GM12878 (cell line): ENCODE results near the gene LRP1B. TPM values are rescaled to one million over a fixed set of nuclear protein-coding genes. Genes with fewer than 3 reads are reported as not detected.

ENCODE experiments used
- ATAC-seq: fragments of 200-7000 bp; cut with Tn5 transposase; 3 replicates; pipeline ENCODE4 v1.9.1; 2020; ENCODE audit warnings: mild to moderate bottlenecking, moderate library complexity
- BruUV-seq: library from RNA; stranded (reverse); fragments of 400-500 nt; replicated peaks from 2 replicates; lab custom pipeline; 2021; lab: Mats Ljungman, UMichigan
- CTCF ChIA-PET: fragments of 300-600 bp; sonication (Branson Sonifier 250); formaldehyde crosslinking; extraction: SDS; loops from one replicate; lab custom pipeline; 2021; ENCODE audit warnings: inconsistent platforms; lab: Yijun Ruan, JAX
- POLR2A ChIA-PET: fragments of 350-600 bp; formaldehyde crosslinking; extraction: SDS; loops from one replicate; lab custom pipeline; 2021; ENCODE audit warnings: inconsistent platforms; lab: Charles Lee
- RAD21 ChIA-PET: fragments of 300-600 bp; sonication (Branson Sonifier 250); formaldehyde crosslinking; loops from one replicate; lab custom pipeline; 2023; ENCODE audit warnings: antibody characterized with exemption; ENCODE audit not compliant: unreplicated experiment; lab: Charles Lee
- SMC1A ChIA-PET: fragments of 300-600 bp; sonication (Branson Sonifier 250); formaldehyde crosslinking; loops from one replicate; lab custom pipeline; 2023; ENCODE audit not compliant: unreplicated experiment, uncharacterized antibody; lab: Charles Lee
- DNase-seq: peaks from one replicate; pipeline ENCODE4 v3.0.0-alpha.2; 2011; ENCODE audit warnings: low read depth, low spot score
- FAIRE-seq: peaks from 3 replicates; lab custom pipeline; 2011; peaks lifted over from hg19 to GRCh38; lab: Jason Lieb, UNC
- H2AFZ ChIP-seq: 2 replicates; pipeline ENCODE4 v1.6.0; 2011; ENCODE audit warnings: low read depth, low read length, control low read depth; ENCODE audit not compliant: control insufficient read depth
- H3K27ac ChIP-seq: 2 replicates; pipeline ENCODE4 v1.5.1; 2011; ENCODE audit warnings: control low read depth; ENCODE audit not compliant: control insufficient read depth, insufficient read depth
- H3K27me3 ChIP-seq, 2 experiments: replicated peaks in 1 of 2; 2 replicates each; pipeline versions ENCODE4 v1.6.0 to v1.6.1; 2011; ENCODE audit warnings: low read length in 1 of 2; ENCODE audit not compliant: control insufficient read depth in 2 of 2, insufficient read depth in 2 of 2
- H3K36me3 ChIP-seq, 2 experiments: 2 replicates each; pipeline ENCODE4 v1.5.1; 2011; ENCODE audit warnings: low read length in 1 of 2; ENCODE audit not compliant: control insufficient read depth in 2 of 2, insufficient read depth in 2 of 2
- H3K4me1 ChIP-seq: 2 replicates; pipeline ENCODE4 v1.6.1; 2011; ENCODE audit warnings: mild to moderate bottlenecking, low read length, moderate library complexity, mixed read lengths; ENCODE audit not compliant: control insufficient read depth, insufficient read depth
- H3K4me2 ChIP-seq: 2 replicates; pipeline ENCODE4 v1.6.0; 2011; ENCODE audit warnings: control low read depth; ENCODE audit not compliant: control insufficient read depth, insufficient read depth
- H3K4me3 ChIP-seq: fragments of 200-600 bp; sonication (generic); 2 replicates; pipeline ENCODE4 v1.5.1; 2016
- H3K79me2 ChIP-seq: 2 replicates; pipeline ENCODE4 v1.6.0; 2011; ENCODE audit warnings: low read length; ENCODE audit not compliant: control insufficient read depth, insufficient read depth
- H3K9ac ChIP-seq: 2 replicates; pipeline ENCODE4 v1.8.0; 2011; ENCODE audit warnings: low read length, control low read depth, mixed read lengths; ENCODE audit not compliant: control insufficient read depth, insufficient read depth
- H3K9me3 ChIP-seq: replicated peaks from 3 replicates; pipeline ENCODE4 v1.5.1; 2011; ENCODE audit warnings: mild to moderate bottlenecking, low read length; ENCODE audit not compliant: control insufficient read depth, insufficient read depth
- H4K20me1 ChIP-seq: 2 replicates; pipeline ENCODE4 v1.6.0; 2011; ENCODE audit not compliant: control insufficient read depth, insufficient read depth
- BMI1 ChIP-seq: fragments of 450-650 bp; IDR thresholded peaks from 2 replicates; pipeline ENCODE4 v1.6.1; 2016; ENCODE audit warnings: mild to moderate bottlenecking, moderate library complexity, borderline replicate concordance
- CHD1 ChIP-seq: IDR thresholded peaks from 2 replicates; pipeline ENCODE4 v1.6.1; 2012; ENCODE audit warnings: low read depth, low read length, improper control_type of control experiment
- EGR1 ChIP-seq, 2 experiments: IDR thresholded peaks; 1 replicate in 1 of 2; 2 replicates in 1 of 2; pipeline ENCODE4 v1.6.1; 2011 to 2012; ENCODE audit warnings: low read depth in 2 of 2, low read length in 2 of 2, borderline replicate concordance in 1 of 2, mild to moderate bottlenecking in 1 of 2, moderate library complexity in 1 of 2
- HCFC1 ChIP-seq: fragments of 150-350 bp; IDR thresholded peaks from 2 replicates; pipeline ENCODE4 v1.6.1; 2014; ENCODE audit warnings: low read length
- HDAC6 ChIP-seq: fragments of 200-600 bp; sonication (generic); IDR thresholded peaks from one replicate; pipeline ENCODE4 v1.8.0; 2017; ENCODE audit warnings: antibody characterized with exemption; ENCODE audit not compliant: unreplicated experiment
- KLF5 ChIP-seq: fragments of 450-650 bp; IDR thresholded peaks from 2 replicates; pipeline ENCODE4 v1.6.1; 2014; ENCODE audit warnings: mild to moderate bottlenecking; ENCODE audit not compliant: partially characterized antibody
- NBN ChIP-seq: fragments of 450-650 bp; IDR thresholded peaks from 2 replicates; pipeline ENCODE4 v1.6.1; 2016
- NFYB ChIP-seq: IDR thresholded peaks from 2 replicates; pipeline ENCODE4 v1.6.1; 2011; ENCODE audit warnings: low read depth, mild to moderate bottlenecking, low read length, improper control_type of control experiment, moderate library complexity; ENCODE audit not compliant: insufficient read depth
- POLR2A ChIP-seq: IDR thresholded peaks from 2 replicates; pipeline ENCODE4 v1.6.1; 2011; ENCODE audit warnings: low read depth, mild to moderate bottlenecking, low read length
- SIX5 ChIP-seq: IDR thresholded peaks from 2 replicates; pipeline ENCODE4 v1.6.1; 2011; ENCODE audit warnings: mild to moderate bottlenecking, low read depth, low read length, moderate library complexity; ENCODE audit not compliant: severe bottlenecking
- SREBF1 ChIP-seq: IDR thresholded peaks from 2 replicates; pipeline ENCODE4 v1.6.1; 2012; ENCODE audit warnings: mild to moderate bottlenecking, low read length
- STAT1 ChIP-seq: fragments of 450-650 bp; conservative IDR thresholded peaks from 2 replicates; pipeline ENCODE4 v1.6.1; 2014; ENCODE audit warnings: antibody characterized with exemption, mild to moderate bottlenecking
- TAF1 ChIP-seq: IDR thresholded peaks from 2 replicates; pipeline ENCODE4 v1.6.1; 2011; ENCODE audit warnings: mild to moderate bottlenecking, low read depth, low read length, borderline replicate concordance
- TCF12 ChIP-seq: IDR thresholded peaks from 2 replicates; pipeline ENCODE4 v1.6.1; 2011; ENCODE audit warnings: low read depth, mild to moderate bottlenecking, low read length
- WGBS: methylation state at CpG from one replicate; pipeline ENCODE4 v1.1.6; 2016; ENCODE audit warnings: low lambda C conversion rate; ENCODE audit not compliant: insufficient replicate concordance, insufficient coverage; ENCODE audit errors: missing lambda C conversion rate; 5-methylcytosine and 5-hydroxymethylcytosine counted together
- in situ Hi-C: fragments of 300-500 bp; cut with MboI; formaldehyde crosslinking; loops from 9 replicates; pipeline ENCODE4 v1.14.3; 2018; ENCODE audit warnings: mixed read lengths
- intact Hi-C: fragments of 100-400 bp; cut with micrococcal nuclease; formaldehyde crosslinking; loops from one replicate; pipeline ENCODE4 v1.14.2; 2022; ENCODE audit not compliant: unreplicated experiment
- polyA plus RNA-seq, 11 experiments: library from polyadenylated mRNA; depleted of rRNA in 4 of 11; unstranded in 6 of 11; stranded (reverse) in 5 of 11; fragments of >200 nt; fragmentation: Nextera tagmentation in 4 of 11; fragmentation: Illumina TruSeq in 1 of 11; extraction: Ambion mirVana in 4 of 11; extraction: Trizol in 1 of 11; gene quantifications; 1 replicate in 1 of 11; 2 replicates in 10 of 11; pipeline versions ENCODE4 v1.2.1 to v1.2.3, GENCODE V29; 2011 to 2016; ENCODE audit warnings: inconsistent platforms in 2 of 11, missing spikeins in 2 of 11, low read depth in 1 of 11
- total RNA-seq, 4 experiments: library from RNA; depleted of rRNA in 3 of 4; stranded (reverse); fragments of >200 nt in 3 of 4; fragmentation: Illumina TruSeq in 1 of 4; extraction: Trizol in 1 of 4; gene quantifications; 2 replicates each; pipeline versions ENCODE4 v1.2.1 to v1.2.3, GENCODE V29; 2013 to 2021
- TF ChIP-seq, protein P1 (sequence below): fragments of 450-650 bp; IDR thresholded peaks from 2 replicates; pipeline ENCODE4 v1.6.1; 2017; ENCODE audit warnings: mild to moderate bottlenecking, moderate library complexity
- TF ChIP-seq, protein P2 (sequence below): IDR thresholded peaks from 2 replicates; pipeline ENCODE4 v1.6.1; 2012; ENCODE audit warnings: low read depth, low read length, improper control_type of control experiment
- TF ChIP-seq, protein P3 (sequence below): IDR thresholded peaks from 2 replicates; pipeline ENCODE4 v1.6.1; 2011; ENCODE audit warnings: low read depth, low read length, improper control_type of control experiment, borderline replicate concordance

LRP1B gene
- total and polyA plus RNA-seq, 10 of the 15 experiments (the other 5 are each of a cell fraction or from before 2014, with no cell fraction given), result under 0.01 to 0.06 (median 0.03) TPM; not detected in 5

DNA sequence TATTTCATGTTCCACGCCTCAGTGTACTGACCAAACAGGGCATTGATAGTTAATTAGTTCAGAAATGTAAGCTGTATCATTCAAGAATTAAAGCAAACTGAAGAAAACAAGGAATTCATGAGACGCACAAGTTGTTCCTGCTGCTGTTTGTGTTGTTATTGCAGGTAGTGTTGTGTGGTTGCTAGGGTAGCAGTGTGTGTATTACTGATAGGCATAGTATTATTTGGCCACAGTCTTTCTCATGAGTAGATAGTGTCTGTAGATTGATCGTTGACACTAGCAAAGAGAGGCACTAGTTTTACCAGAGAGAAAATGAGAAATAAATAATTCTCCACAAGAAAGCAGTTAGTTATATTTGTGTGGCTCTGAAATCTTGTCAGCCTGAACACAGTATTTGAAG lies 548.6 kb downstream of the LRP1B start (continued):
- TF ChIP-seq, protein P1, sequence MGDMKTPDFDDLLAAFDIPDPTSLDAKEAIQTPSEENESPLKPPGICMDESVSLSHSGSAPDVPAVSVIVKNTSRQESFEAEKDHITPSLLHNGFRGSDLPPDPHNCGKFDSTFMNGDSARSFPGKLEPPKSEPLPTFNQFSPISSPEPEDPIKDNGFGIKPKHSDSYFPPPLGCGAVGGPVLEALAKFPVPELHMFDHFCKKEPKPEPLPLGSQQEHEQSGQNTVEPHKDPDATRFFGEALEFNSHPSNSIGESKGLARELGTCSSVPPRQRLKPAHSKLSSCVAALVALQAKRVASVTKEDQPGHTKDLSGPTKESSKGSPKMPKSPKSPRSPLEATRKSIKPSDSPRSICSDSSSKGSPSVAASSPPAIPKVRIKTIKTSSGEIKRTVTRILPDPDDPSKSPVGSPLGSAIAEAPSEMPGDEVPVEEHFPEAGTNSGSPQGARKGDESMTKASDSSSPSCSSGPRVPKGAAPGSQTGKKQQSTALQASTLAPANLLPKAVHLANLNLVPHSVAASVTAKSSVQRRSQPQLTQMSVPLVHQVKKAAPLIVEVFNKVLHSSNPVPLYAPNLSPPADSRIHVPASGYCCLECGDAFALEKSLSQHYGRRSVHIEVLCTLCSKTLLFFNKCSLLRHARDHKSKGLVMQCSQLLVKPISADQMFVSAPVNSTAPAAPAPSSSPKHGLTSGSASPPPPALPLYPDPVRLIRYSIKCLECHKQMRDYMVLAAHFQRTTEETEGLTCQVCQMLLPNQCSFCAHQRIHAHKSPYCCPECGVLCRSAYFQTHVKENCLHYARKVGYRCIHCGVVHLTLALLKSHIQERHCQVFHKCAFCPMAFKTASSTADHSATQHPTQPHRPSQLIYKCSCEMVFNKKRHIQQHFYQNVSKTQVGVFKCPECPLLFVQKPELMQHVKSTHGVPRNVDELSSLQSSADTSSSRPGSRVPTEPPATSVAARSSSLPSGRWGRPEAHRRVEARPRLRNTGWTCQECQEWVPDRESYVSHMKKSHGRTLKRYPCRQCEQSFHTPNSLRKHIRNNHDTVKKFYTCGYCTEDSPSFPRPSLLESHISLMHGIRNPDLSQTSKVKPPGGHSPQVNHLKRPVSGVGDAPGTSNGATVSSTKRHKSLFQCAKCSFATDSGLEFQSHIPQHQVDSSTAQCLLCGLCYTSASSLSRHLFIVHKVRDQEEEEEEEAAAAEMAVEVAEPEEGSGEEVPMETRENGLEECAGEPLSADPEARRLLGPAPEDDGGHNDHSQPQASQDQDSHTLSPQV, result no peak
- TF ChIP-seq, protein P2, sequence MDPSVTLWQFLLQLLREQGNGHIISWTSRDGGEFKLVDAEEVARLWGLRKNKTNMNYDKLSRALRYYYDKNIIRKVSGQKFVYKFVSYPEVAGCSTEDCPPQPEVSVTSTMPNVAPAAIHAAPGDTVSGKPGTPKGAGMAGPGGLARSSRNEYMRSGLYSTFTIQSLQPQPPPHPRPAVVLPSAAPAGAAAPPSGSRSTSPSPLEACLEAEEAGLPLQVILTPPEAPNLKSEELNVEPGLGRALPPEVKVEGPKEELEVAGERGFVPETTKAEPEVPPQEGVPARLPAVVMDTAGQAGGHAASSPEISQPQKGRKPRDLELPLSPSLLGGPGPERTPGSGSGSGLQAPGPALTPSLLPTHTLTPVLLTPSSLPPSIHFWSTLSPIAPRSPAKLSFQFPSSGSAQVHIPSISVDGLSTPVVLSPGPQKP, result no peak
- TF ChIP-seq TAF1, result no peak

DNA sequence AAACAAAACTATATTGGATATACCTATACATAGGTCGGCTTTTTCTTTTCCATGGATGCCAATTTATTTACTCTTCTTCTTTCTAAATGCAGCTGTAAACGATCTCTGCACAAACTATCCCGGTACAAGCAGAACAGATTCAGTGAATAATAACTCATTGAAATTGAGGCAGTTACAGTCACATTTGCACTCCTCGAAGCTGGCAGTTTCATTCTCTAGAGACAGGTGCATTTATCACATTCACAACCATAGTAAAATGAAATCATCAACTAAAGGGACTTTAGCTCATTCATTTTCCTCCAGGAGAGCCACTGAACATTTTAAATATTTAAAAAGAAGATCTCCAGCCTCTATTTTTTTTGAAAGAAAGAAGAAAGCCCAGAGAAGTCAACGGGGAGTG lies 551.7 kb downstream of the LRP1B start:
- no peak overlapping the region for H3K4me2 ChIP-seq
- no peaks in the 10 kb centered on the region for H3K4me1 ChIP-seq
- no TSS peak for BruUV-seq
- H3K4me3 ChIP-seq, result no peak overlapping the region
- RAD21 ChIA-PET, result no interaction called here
- intact Hi-C loops (no loop called here), in situ Hi-C loops (no loop called here)
- CTCF ChIA-PET, result no interaction called here
- TF ChIP-seq STAT1, result no peak
- TF ChIP-seq, protein P3, sequence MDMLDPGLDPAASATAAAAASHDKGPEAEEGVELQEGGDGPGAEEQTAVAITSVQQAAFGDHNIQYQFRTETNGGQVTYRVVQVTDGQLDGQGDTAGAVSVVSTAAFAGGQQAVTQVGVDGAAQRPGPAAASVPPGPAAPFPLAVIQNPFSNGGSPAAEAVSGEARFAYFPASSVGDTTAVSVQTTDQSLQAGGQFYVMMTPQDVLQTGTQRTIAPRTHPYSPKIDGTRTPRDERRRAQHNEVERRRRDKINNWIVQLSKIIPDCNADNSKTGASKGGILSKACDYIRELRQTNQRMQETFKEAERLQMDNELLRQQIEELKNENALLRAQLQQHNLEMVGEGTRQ, result no peak
- TF ChIP-seq SREBF1, result no peak
- TF ChIP-seq NBN, result no peak
- TF ChIP-seq KLF5, result no peak
- no peak for TF ChIP-seq TAF1
- TF ChIP-seq HCFC1, result no peak
- TF ChIP-seq, protein P2, result no peak
- TF ChIP-seq HDAC6, result no peak
- TF ChIP-seq SIX5, result no peak
- TF ChIP-seq CHD1, result no peak
- no peak for TF ChIP-seq BMI1
- no peak for TF ChIP-seq TCF12
- TF ChIP-seq POLR2A, result no peak
- no peak for TF ChIP-seq NFYB
- no peak for TF ChIP-seq EGR1 (IDR thresholded peaks at IDR 0.05; ENCODE audit: borderline replicate concordance in 1 of 2, low read depth in 2 of 2, low read length in 2 of 2)
- ATAC-seq (no peak), FAIRE-seq (no peak), DNase-seq (no peak)
- H3K27ac ChIP-seq, result no peak overlapping the region
- H3K27me3 ChIP-seq, result no peaks in the 10 kb centered on the region
- no peaks in the 10 kb centered on the region for H3K36me3 ChIP-seq
- POLR2A ChIA-PET, result no interaction called here
- no peak overlapping the region for H3K9ac ChIP-seq
- WGBS, result 30% methylated on average over 5 of the region's 5 CpGs
- no peak overlapping the region for H2AFZ ChIP-seq
- no peaks in the 10 kb centered on the region for H3K79me2 ChIP-seq
- no peaks in the 10 kb centered on the region for H4K20me1 ChIP-seq
- no peaks in the 10 kb centered on the region for H3K9me3 ChIP-seq
- SMC1A ChIA-PET, result interaction anchor here (0.6 kb wide), 1 partner anchor 24 kb away, joined by 3 read pairs; no protein-coding TSS in a partner anchor
